OCI-M1 (cell line): ENCODE measurements around the gene DDX19B.
"Not testable (repeated sequence)": the region's sequence is repeated elsewhere in the genome, so short reads cannot be mapped to it uniquely, and the experiment has no call there.

Experiments
- DNase-seq: peaks from one replicate; lab custom pipeline; 2025; lab: John Stamatoyannopoulos, UW

DDX19B gene

DNA sequence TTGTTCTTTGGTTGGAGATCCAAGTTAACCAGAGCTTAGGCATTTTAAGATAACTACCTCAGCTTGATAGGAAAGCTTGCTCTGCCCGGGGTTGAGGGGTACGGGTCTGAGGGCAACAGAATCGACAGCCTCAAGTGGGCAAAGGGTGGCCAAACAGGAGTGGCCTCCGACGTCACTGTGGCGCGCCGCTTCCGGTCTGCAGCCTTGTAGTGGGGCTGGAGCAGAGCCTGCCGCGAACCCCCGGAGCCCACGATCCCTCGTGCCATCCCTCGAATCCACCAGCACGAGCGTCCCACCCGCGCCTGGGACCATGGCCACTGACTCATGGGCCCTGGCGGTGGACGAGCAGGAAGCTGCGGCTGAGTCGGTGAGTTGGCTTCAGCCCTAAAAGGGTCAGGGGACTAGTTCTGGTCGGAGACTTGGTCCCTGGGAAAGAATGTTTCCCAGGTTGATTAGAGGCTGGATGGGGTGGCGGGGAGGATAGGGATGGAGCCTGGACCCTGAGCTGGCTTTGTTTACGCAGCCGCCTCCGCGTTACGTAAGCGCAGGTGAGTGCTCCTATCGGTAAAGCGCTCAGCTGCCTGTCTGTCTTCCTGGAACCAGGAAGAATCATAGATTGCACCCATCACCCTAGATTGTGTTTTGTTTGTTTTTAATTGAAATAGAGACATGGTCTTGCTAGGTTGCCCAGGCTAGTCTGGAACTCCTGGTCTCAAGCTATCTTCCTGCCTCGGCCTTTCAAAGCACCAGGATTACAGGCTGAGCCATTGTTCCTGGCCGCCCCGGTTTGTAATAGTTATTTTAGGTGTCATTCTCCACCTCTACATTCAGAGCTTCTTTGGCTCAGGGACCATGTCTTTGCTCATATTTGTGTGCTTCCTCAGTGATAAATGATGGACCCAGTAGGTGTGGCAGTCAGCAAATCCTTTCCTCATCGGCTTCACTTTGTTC is at the start of gene DDX19B:
DDX19B (plus strand) TSS at position 199 of the 951 bp plus-strand sequence; CDS start at position 311, 112 bp downstream.
- peak; percentile 79 for DNase-seq

DNA sequence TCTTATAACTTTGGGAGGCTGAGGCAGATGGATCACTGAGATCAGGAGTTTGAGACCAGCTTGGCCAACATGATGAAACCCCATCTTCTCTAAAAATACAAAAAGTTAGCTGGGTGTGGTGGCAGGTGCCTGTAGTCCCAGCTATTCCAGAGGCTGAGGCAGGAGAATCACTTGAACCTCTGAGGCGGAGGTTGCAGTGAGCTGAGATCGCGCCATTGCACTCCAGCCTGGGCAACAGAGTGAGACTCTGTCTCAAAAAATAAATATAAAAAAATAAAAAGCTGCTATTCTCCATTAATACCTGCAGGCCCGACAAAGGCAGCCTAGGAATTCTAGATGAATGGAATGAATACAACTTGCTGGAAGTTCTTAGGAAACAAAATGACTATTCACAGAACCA is 49.3 kb upstream of the DDX19B start:
- DNase-seq, result not testable (repeated sequence)

DNA sequence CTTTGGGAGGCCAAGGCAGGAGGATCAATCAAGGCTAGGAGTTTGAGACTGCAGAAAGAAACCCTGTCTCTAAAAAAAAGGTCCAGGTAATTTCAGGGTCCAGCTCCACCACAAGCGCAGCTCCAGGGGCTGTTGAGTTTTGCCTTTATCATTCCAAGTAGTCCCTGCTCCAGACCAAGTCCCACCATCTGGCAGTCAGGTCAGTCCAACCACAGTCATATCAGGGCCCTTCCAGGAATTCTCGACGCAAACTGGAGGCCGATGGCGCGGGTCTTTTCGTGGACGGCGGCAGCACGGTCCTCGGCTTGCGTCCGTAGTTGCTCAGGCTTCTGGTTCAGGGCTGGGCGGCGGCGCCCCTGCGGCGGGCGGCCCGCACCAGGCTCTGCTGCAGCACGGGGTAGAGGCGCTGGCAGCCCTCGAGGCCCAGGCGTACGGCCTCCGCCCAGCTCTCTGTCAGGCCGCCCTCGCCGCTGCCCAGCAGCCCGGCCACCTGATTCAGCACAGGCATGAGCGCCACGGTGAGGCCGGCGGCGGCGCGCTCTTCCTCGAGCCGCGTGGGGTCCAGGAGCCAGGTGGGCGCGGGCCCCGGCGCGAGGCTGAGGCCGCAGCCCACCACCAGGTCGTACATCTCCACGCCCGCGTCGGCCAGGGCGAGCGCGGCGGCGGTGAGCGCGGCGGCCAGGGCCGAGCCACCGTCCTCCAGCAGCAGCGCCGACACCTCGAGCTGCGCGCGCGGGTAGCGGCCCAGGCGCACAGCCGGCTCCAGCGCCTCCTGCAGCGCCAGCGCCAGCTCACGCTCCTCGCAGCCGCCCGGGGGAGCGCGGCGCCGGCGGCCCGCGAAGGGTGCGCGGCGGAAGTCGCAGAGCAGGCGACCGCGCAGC is 48.0 kb upstream of the DDX19B start:
- peak; percentile 84 for DNase-seq

GRCh38 chr16:70251629-70252354 is 47.2 kb upstream of the DDX19B start, which contains the start of gene EXOSC6:
Gene EXOSC6, minus strand, starts transcription at chr16:70251940. Its CDS starts 40 bp downstream, at chr16:70251900.
- peak; percentile 98 for DNase-seq

GRCh38 chr16:70252355-70252988 is 46.5 kb upstream of the DDX19B start:
- DNase-seq, result peak; percentile 59

DNA sequence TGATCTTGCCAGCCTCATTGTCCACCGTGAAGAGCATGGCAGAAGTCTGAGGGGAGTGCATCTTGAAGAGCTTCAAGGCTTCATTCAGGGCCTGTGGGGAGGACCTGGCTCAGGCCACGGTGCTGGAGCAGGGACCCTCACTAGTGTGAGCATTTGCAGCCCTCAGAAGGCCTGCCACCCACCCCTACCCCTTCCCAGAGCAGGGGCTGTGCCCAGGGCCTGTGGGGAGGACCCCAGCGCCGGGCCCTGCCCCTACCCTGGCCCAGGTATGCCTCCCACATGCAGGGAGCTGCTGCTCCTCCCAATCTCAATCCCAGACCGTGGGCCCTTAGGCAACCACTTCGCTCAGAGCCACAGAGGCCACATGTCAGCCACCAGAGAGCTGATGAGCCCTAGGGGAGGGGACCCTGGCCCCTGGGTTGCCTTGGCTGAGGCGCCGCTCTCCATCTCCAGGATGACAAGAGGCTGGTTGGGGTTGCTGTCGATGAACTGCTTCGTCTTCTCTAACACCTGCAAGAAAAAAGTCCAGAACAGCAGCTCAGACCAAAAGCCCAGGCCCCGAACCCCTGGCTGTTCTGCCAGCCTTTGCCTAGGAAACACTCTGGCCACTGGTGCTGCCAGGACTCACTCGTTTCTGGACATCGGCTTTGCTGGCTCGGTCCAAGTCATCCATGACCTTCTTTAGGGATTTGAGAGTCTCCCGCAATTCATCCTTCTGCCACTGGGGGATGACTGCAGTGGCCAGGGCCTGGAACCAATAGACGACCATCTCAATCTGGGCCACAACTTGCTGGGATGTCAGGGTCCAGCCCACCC is 45.5 kb upstream of the DDX19B start:
- peak; percentile 61 for DNase-seq

DNA sequence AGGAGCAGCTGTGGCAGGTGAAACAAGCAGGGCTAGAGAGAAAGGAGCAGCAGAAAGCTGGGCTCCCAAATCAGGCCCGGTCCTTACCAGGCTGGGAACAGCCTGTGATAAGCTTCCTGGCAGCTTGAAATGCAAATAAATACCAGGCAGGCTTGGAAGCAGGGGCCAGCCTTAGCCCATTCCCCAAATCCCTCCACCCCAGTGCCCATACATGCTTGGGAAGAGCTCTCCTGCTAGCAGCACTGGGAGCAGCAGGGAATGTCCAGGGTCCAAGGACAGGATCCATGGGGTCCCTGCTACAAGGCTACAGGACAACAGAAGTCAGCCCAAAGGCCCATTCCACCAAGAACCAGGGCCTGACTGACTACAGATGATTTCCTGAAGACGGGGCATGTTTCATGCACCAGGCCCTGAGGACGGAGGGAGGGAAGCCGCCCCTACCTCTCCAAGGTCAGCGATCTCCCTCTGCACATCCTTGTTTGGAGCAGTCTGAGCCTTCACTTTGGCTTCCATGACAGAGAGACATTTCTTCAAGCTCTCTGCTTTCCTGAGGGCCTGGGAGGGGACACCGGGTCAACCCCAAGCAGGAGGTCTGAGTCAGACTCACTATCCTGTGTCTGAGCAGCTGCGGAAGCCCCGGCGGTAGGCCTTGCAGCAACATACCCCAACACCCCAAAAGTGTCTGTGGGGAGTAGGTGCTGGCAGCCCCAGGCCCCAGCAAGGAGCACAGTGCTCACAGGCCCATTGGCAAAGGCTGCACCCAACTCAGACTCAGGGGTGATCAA is 44.6 kb upstream of the DDX19B start:
- DNase-seq, result no peak

DNA sequence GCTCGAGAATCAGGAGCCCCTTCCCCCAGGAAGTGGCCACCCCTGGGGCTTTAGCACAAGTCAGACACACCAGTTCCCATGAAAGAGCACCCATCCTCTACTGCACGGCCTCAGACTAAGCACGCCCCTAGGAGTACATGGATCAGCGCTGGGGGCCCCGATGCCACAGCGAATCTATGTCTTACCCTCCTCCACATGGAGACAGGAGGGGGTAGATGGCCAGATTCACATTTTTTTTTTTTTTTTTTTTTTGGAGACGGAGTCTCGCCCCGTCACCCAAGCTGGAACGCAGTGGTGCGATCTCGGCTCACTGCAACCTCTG is 44.1 kb upstream of the DDX19B start:
- DNase-seq, result peak; percentile 9

DNA sequence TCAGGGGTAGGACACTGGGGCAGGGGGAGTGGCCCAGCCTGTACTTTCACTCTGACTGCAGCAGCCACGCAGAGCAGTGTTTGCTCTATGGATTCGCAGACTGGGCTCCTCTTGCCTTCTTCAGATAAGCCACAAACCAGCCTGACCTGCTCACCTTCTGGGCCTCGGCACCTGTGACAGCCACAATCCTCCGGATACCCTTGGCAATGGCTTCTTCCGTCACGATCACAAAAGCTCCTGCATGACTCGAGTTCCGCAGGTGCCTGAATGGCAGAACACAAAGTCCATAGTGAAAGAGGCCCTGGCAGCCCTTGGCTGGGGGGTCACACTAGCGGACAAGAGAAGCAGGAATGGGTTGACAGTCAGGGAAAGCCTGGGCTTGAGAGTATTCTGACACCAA is 43.4 kb upstream of the DDX19B start:
- DNase-seq, result no peak

- DNase-seq, result no peak
These were observed 41.6 kb upstream of the DDX19B start for GRCh38 chr16:70257391-70257790.

DNA sequence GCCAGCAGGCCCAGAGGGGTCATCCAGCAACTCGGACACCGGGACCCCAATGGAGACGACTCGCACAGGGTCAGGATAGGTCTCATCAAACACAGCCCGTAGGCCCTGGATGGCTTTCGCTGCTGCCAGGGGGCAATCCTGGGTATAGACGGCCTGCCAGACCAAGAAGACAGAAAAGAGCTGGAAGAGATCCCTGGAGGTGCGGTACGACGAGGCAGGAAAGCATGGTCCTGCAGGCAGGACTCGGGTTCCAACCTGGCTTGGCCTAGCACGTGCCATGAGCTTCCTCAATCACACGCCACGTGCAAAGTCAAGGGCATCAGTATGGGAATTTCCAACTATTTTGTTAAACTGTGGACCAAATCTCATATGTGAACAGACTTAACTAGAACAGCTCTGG is 40.9 kb upstream of the DDX19B start:
- no peak for DNase-seq

DNA sequence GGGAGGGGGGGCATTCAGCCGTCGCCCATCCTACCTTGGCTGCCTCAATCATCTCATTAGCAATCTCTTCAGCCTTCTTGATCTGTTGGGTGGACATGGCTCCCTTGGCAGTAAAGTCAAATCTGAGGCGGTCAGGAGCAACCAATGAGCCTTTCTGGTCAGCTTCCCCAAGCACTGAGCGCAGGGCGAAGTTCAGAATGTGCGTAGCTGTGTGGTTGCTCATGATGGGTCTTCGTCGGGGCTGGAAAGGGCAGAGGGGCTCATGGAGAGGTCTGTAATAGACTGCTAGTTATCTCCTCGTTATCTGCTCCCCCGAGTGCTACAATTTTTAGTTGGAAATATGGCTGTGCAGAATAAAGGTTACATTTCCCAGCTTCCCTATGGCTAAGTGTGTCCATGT is 40.0 kb upstream of the DDX19B start:
- DNase-seq, result no peak

DNA sequence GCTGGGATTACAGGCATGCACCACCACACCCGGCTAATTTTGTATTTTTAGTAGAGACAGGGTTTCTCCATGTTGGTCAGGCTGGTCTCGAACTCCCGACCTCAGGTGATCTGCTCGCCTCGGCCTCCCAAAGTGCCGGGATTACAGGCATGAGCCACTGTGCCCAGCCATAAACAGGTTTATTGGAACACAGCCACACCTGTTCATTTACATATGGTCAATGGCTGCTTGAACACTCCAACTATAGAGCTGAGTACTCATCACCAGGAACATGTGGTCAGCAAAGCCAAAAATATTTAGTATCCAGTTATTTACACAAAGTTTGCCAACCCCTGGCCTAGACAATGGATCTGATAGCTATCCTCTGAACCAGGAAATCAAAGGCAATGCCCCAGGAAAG is 39.1 kb upstream of the DDX19B start:
- DNase-seq, result not testable (repeated sequence)

DNA sequence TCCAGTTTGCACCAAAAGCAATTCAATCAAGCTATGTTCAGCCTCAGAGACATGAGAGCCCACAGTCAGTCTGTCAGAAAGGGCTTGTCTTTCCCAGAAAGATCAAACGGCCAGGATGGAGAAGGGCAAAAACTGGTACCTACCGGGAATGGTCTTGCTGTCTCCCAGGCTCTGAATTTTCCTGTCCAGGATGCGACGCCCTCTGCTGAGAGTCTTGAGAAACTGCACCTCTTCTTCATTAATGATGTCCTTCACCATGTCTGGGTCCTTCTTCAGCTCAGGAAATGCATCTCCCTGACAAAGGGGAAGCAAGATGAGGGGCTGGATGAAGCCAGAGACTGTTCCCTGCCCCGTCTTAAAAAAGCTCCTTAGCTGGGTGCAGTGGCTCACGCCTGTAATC is 31.5 kb upstream of the DDX19B start:
- DNase-seq, result peak; percentile 45

GRCh38 chr16:70267922-70268321 is 31.1 kb upstream of the DDX19B start:
- DNase-seq, result not testable (repeated sequence)

DNA sequence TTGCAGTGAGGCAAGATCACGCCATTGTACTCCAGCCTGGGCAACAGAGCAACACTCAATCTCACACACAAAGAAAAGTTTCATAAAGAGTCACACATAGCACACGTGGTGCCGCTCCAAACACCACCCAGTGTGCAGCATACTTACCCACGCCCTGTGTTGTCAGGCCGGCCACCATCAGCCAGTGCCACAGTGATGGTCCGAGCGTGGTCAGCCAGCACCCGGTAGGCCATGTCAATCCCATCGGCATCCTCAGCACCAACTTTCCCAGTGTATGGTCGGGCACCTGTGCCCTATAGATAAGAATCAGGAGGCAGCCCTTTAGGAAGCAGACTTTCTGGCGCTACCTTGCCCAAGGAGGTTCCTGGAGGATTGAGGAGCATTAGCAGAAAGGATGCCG is 29.5 kb upstream of the DDX19B start:
- no peak for DNase-seq

- DNase-seq, result no peak
These were observed 28.8 kb upstream of the DDX19B start for GRCh38 chr16:70270176-70270575.

DNA sequence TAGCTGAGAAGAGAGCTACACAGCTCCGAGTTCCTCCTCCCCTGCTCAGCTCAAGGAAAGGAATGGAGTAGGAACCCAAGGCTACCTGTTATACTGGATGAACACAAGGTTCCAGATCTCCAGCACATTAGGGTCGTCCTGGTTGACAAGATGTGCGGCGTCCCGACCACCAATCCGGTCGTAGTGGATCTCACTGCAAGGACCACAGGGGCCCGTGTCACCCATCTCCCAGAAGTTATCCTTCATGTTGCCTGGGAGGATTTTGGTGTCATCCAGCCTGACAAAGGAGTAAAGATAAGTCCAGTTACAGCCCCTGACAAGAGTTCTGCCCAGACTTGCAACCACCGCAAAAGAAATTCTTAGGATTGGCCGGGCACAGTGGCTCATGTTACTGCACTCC is 27.3 kb upstream of the DDX19B start:
- DNase-seq, result no peak

DNA sequence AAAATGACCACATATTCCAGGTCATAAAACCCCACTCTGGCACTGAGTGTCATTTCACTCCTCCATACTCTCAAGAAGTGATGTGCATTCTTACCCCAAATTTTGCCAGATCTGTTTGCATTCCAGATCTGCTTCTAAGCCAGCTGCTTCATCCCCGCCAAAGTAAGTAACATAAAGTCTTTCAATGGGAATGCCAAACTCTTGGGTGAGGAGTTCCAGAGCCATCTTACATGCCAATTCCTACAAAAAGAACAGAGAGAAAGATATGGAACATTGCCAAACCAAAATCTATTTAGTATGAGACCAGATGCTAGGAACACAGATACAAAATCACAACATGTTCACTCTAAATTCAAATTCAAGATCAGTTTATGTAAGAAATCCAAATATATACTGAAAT is 22.6 kb upstream of the DDX19B start:
- DNase-seq, result no peak
